ENCODE results near the gene BRMS1. TPM values are rescaled to one million over a fixed set of nuclear protein-coding genes. Genes with fewer than 3 reads are reported as not detected.

BRMS1 gene
- polyA plus RNA-seq, 1 donor (not counting 4 experiments of a cell fraction or from before 2014, with no cell fraction given) = 61.4 TPM

DNA sequence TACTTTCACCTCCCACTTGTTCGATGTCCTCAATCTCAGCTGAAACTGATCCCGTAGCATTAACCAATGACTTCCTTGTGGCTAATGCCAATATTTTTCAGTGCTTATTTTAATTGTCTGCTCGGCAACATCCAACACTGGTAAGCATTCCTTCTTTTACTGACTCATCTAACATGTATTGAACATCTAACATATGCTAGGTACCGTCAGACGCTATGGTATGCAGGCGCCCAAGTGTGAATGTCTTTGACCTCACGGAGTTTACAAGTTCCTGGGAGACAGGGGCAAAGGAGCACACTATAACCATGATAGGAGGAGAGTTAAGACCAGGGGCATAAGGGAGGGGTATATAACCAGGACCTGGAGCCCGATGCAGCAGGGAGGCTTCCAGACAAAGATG is 1.7 kb downstream of the BRMS1 start:
- Histone ChIP-seq H3K4me2 (ENCODE audit: control insufficient read depth, extremely low read depth, insufficient read depth, low read depth, low read length) (peak overlapping the region; percentile 96), H3K79me2 (ENCODE audit: control insufficient read depth, insufficient read depth, low read length) (peaks cover 33% of the 10 kb centered on the region), H3K9ac (ENCODE audit: control insufficient read depth, extremely low read depth, insufficient read depth, low read length) (no peak overlapping the region), H3K4me1 (ENCODE audit: control insufficient read depth, extremely low read depth, insufficient read depth, low read length) (peaks cover 47% of the 10 kb centered on the region), H3K27me3 (ENCODE audit: control insufficient read depth, extremely low read depth, insufficient read depth, low read length) (no peaks in the 10 kb centered on the region), H3K9me3 (ENCODE audit: control insufficient read depth, low read depth, low read length) (no peaks in the 10 kb centered on the region), H4K20me1 (ENCODE audit: control insufficient read depth, extremely low read depth, insufficient read depth, low read length) (no peaks in the 10 kb centered on the region), H3K4me3 (ENCODE audit: control insufficient read depth in 2 of 3, extremely low read depth in 1 of 3, insufficient read depth in 2 of 3, low read depth in 1 of 3, low read length in 3 of 3) (peak overlapping the region in 1 of 3 experiments; percentile 70), H3K27ac (ENCODE audit: control insufficient read depth, insufficient read depth, low read length) (no peak overlapping the region), H3K9me1 (ENCODE audit: control insufficient read depth, extremely low read depth, insufficient read depth, low read length) (peaks cover 4% of the 10 kb centered on the region), H3K36me3 (ENCODE audit: control insufficient read depth in 2 of 2, extremely low read depth in 1 of 2, insufficient read depth in 2 of 2, low read length in 2 of 2) (peaks cover 19 to 24% of the 10 kb centered on the region in 2 experiments), H2AFZ (ENCODE audit: control insufficient read depth, low read length) (no peak overlapping the region)
- dilution Hi-C loops (cut with MboI; ENCODE audit: extremely low pct_ligation_motif_present, low sequenced_read_pairs) = no loop called here
- TF ChIP-seq, protein P1, sequence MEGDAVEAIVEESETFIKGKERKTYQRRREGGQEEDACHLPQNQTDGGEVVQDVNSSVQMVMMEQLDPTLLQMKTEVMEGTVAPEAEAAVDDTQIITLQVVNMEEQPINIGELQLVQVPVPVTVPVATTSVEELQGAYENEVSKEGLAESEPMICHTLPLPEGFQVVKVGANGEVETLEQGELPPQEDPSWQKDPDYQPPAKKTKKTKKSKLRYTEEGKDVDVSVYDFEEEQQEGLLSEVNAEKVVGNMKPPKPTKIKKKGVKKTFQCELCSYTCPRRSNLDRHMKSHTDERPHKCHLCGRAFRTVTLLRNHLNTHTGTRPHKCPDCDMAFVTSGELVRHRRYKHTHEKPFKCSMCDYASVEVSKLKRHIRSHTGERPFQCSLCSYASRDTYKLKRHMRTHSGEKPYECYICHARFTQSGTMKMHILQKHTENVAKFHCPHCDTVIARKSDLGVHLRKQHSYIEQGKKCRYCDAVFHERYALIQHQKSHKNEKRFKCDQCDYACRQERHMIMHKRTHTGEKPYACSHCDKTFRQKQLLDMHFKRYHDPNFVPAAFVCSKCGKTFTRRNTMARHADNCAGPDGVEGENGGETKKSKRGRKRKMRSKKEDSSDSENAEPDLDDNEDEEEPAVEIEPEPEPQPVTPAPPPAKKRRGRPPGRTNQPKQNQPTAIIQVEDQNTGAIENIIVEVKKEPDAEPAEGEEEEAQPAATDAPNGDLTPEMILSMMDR (optimal IDR thresholded peaks at IDR 0.05 in 1 of 3, IDR thresholded peaks at IDR 0.05 in 1 of 3, conservative IDR thresholded peaks at IDR 0.05 in 1 of 3; ENCODE audit: extremely low read depth in 1 of 3, insufficient read depth in 2 of 3, low read length in 3 of 3) = no peak
- no peak for TF ChIP-seq EZH2 (IDR thresholded peaks at IDR 0.05; ENCODE audit: low read length)
- FAIRE-seq (no peak), DNase-seq (ENCODE audit: low read depth, low spot score) (no peak)

DNA sequence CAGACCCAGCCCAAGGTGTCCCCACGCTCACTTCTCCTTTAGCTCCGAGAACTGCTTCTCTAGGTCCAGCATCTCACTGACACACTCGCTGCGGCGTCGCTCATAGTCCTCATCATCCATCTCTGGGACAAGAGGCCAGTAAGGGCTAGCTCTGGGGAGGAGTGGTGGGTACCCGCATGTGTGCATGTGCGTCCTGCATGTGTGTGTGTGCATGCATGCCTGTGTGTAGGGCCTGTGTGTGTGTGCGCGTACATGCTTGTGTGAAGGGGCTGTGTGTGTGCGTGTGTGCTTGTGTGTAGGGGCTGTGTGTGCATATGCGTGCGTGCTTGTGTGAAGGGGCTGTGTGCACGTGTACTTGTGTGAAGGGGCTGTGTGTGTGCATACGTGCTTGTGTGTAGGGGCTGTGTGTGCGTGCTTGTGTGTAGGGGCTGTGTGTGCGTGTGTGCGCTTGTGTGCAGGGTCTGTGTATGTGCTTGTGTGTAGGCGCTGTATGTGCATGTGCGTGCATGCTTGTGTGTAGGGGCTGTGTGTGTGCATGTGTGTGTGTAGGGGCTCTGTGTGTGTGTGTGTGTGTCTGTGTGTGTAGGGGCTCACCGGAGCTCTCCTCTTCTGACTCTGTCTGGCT is 3.3 kb downstream of the BRMS1 start:
- Histone ChIP-seq H3K9me1 (ENCODE audit: control insufficient read depth, extremely low read depth, insufficient read depth, low read length) (peaks cover 5% of the 10 kb centered on the region), H3K9ac (ENCODE audit: control insufficient read depth, extremely low read depth, insufficient read depth, low read length) (no peak overlapping the region), H3K4me3 (ENCODE audit: control insufficient read depth in 2 of 3, extremely low read depth in 1 of 3, insufficient read depth in 2 of 3, low read depth in 1 of 3, low read length in 3 of 3) (no peak overlapping the region), H3K36me3 (ENCODE audit: control insufficient read depth in 2 of 2, extremely low read depth in 1 of 2, insufficient read depth in 2 of 2, low read length in 2 of 2) (peaks cover 19 to 31% of the 10 kb centered on the region in 2 experiments), H3K4me1 (ENCODE audit: control insufficient read depth, extremely low read depth, insufficient read depth, low read length) (peaks cover 57% of the 10 kb centered on the region), H3K9me3 (ENCODE audit: control insufficient read depth, low read depth, low read length) (no peaks in the 10 kb centered on the region), H3K27ac (ENCODE audit: control insufficient read depth, insufficient read depth, low read length) (no peak overlapping the region), H3K4me2 (ENCODE audit: control insufficient read depth, extremely low read depth, insufficient read depth, low read depth, low read length) (no peak overlapping the region), H2AFZ (ENCODE audit: control insufficient read depth, low read length) (no peak overlapping the region), H4K20me1 (ENCODE audit: control insufficient read depth, extremely low read depth, insufficient read depth, low read length) (no peaks in the 10 kb centered on the region), H3K79me2 (ENCODE audit: control insufficient read depth, insufficient read depth, low read length) (peaks cover 29% of the 10 kb centered on the region), H3K27me3 (ENCODE audit: control insufficient read depth, extremely low read depth, insufficient read depth, low read length) (no peaks in the 10 kb centered on the region)
- dilution Hi-C loops (cut with MboI; ENCODE audit: extremely low pct_ligation_motif_present, low sequenced_read_pairs) = no loop called here
- FAIRE-seq (no peak), DNase-seq (ENCODE audit: low read depth, low spot score) (no peak)
- no peak for TF ChIP-seq EZH2 (IDR thresholded peaks at IDR 0.05; ENCODE audit: low read length)
- TF ChIP-seq, protein P1 (optimal IDR thresholded peaks at IDR 0.05 in 1 of 3, IDR thresholded peaks at IDR 0.05 in 1 of 3, conservative IDR thresholded peaks at IDR 0.05 in 1 of 3; ENCODE audit: extremely low read depth in 1 of 3, insufficient read depth in 2 of 3, low read length in 3 of 3) = no peak
